22Rv1 (cell line): ENCODE measurements around the gene TCF4.

Experiments used
- ZFX ChIP-seq: fragments of 450-650 bp; IDR thresholded peaks from 2 replicates; pipeline ENCODE4 v1.6.1; 2017; ENCODE audit warnings: antibody characterized with exemption, borderline replicate concordance
- TF ChIP-seq, protein P1 (sequence below): fragments of 450-650 bp; IDR thresholded peaks from 2 replicates; pipeline ENCODE4 v1.5.1; 2017; ENCODE audit warnings: mild to moderate bottlenecking

DNA sequence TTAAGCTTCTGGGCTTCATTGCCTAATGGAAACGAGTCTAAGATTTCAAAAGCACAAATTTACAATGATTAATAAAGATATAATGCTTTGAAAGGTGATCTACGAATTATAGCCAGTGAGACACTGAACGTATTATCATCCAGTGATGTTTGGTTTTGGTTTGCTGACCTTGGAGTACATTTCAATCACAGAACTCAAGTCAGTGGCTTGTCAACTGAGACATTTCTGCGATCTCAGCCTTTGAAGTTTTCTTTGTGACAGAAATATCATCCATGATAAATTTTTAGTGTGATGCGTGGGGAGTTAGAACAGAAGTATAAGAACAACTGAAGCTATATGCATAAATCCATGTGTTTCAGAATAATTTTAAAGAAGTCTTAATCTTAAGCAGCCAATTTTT lies 263.8 kb downstream of the TCF4 start:
- TF ChIP-seq, protein P1, sequence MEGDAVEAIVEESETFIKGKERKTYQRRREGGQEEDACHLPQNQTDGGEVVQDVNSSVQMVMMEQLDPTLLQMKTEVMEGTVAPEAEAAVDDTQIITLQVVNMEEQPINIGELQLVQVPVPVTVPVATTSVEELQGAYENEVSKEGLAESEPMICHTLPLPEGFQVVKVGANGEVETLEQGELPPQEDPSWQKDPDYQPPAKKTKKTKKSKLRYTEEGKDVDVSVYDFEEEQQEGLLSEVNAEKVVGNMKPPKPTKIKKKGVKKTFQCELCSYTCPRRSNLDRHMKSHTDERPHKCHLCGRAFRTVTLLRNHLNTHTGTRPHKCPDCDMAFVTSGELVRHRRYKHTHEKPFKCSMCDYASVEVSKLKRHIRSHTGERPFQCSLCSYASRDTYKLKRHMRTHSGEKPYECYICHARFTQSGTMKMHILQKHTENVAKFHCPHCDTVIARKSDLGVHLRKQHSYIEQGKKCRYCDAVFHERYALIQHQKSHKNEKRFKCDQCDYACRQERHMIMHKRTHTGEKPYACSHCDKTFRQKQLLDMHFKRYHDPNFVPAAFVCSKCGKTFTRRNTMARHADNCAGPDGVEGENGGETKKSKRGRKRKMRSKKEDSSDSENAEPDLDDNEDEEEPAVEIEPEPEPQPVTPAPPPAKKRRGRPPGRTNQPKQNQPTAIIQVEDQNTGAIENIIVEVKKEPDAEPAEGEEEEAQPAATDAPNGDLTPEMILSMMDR: no peak
- no peak for TF ChIP-seq ZFX
